Trophoblast cell (in vitro differentiated cells and primary cell): ENCODE results near the gene CBLC.
"Not testable (repeated sequence)": the region's sequence is repeated elsewhere in the genome, so short reads cannot be mapped to it uniquely, and the experiment has no call there.

ENCODE experiments used
- DNase-seq, 2 donors: peaks; one replicate each; pipeline ENCODE4 v3.0.0-alpha.2; 2016
- H2AFZ ChIP-seq: 2 replicates; pipeline ENCODE4 v1.6.1; 2013; ENCODE audit warnings: low read length, moderate library complexity, mild to moderate bottlenecking; ENCODE audit not compliant: insufficient read depth, poor library complexity
- H2AK5ac ChIP-seq: 2 replicates; pipeline ENCODE4 v1.6.1; 2013; ENCODE audit warnings: mild to moderate bottlenecking, low read length
- H2BK120ac ChIP-seq: 2 replicates; pipeline ENCODE4 v1.6.1; 2013; ENCODE audit warnings: low read length, mild to moderate bottlenecking, moderate library complexity; ENCODE audit not compliant: insufficient read depth, poor library complexity
- H2BK12ac ChIP-seq: 2 replicates; pipeline ENCODE4 v1.6.1; 2013; ENCODE audit warnings: mild to moderate bottlenecking, low read length, moderate library complexity
- H2BK5ac ChIP-seq: 2 replicates; pipeline ENCODE4 v1.6.1; 2013; ENCODE audit warnings: low read length, low read depth, moderate library complexity, mild to moderate bottlenecking; ENCODE audit not compliant: poor library complexity
- H3K14ac ChIP-seq: 2 replicates; pipeline ENCODE4 v1.6.1; 2013; ENCODE audit warnings: mild to moderate bottlenecking, low read length
- H3K18ac ChIP-seq: 2 replicates; pipeline ENCODE4 v1.6.1; 2013; ENCODE audit warnings: mild to moderate bottlenecking, low read length
- H3K23ac ChIP-seq: 2 replicates; pipeline ENCODE4 v1.6.1; 2013; ENCODE audit warnings: low read length
- H3K27ac ChIP-seq: 2 replicates; pipeline ENCODE4 v1.5.1; 2013; ENCODE audit warnings: low read depth, mild to moderate bottlenecking, inconsistent platforms, low read length, moderate library complexity
- H3K27me3 ChIP-seq: 2 replicates; pipeline ENCODE4 v1.6.1; 2013; ENCODE audit warnings: inconsistent platforms, mild to moderate bottlenecking, low read length, moderate library complexity; ENCODE audit not compliant: insufficient read depth
- H3K36me3 ChIP-seq, 2 experiments: 1 replicate in 1 of 2; 2 replicates in 1 of 2; pipeline ENCODE4 v1.6.1; 2013; ENCODE audit warnings: low read length in 2 of 2, mild to moderate bottlenecking in 2 of 2, moderate library complexity in 1 of 2; ENCODE audit not compliant: insufficient read depth in 2 of 2, control insufficient read depth in 1 of 2
- H3K4ac ChIP-seq: 2 replicates; pipeline ENCODE4 v1.6.1; 2013; ENCODE audit warnings: low read depth, mild to moderate bottlenecking, low read length, moderate library complexity
- H3K4me1 ChIP-seq, 2 experiments: 1 replicate in 1 of 2; 2 replicates in 1 of 2; pipeline ENCODE4 v1.6.1; 2013; ENCODE audit warnings: low read length in 2 of 2, mild to moderate bottlenecking in 2 of 2, moderate library complexity in 1 of 2; ENCODE audit not compliant: insufficient read depth in 2 of 2, control insufficient read depth in 1 of 2
- H3K4me2 ChIP-seq: 2 replicates; pipeline ENCODE4 v1.6.1; 2013; ENCODE audit warnings: inconsistent platforms, mild to moderate bottlenecking, low read length, moderate library complexity
- H3K4me3 ChIP-seq: 2 replicates; pipeline ENCODE4 v1.5.1; 2013; ENCODE audit warnings: mild to moderate bottlenecking, low read depth, low read length, inconsistent platforms
- H3K79me1 ChIP-seq: one replicate; pipeline ENCODE4 v1.6.1; 2013; ENCODE audit warnings: low read length
- H3K79me2 ChIP-seq: 2 replicates; pipeline ENCODE4 v1.6.1; 2013; ENCODE audit warnings: low read length, mild to moderate bottlenecking; ENCODE audit not compliant: control insufficient read depth, insufficient read depth, poor library complexity
- H3K9ac ChIP-seq: 2 replicates; pipeline ENCODE4 v1.6.1; 2013; ENCODE audit warnings: mild to moderate bottlenecking, low read length
- H3K9me3 ChIP-seq: 2 replicates; pipeline ENCODE4 v1.6.1; 2013; ENCODE audit warnings: low read depth, mild to moderate bottlenecking, control low read depth, inconsistent platforms, low read length; ENCODE audit not compliant: insufficient read depth
- H4K12ac ChIP-seq: 2 replicates; pipeline ENCODE4 v1.6.1; 2013; ENCODE audit warnings: low read depth, mild to moderate bottlenecking, low read length, moderate library complexity
- H4K8ac ChIP-seq: 2 replicates; pipeline ENCODE4 v1.6.1; 2013; ENCODE audit warnings: low read depth, mild to moderate bottlenecking, low read length, moderate library complexity
- H4K91ac ChIP-seq: one replicate; pipeline ENCODE4 v1.6.1; 2013; ENCODE audit warnings: low read depth, mild to moderate bottlenecking, low read length, moderate library complexity
- WGBS: extraction: QIAGEN DNeasy Blood & Tissue Kit; methylation state at CpG from one replicate; pipeline ENCODE4 v1.1.7; 2013; ENCODE audit warnings: missing lambda C conversion rate; ENCODE audit not compliant: insufficient read length, insufficient coverage; ENCODE audit errors: extremely low coverage; 5-methylcytosine and 5-hydroxymethylcytosine counted together

Gene CBLC

GRCh38 chr19:44772144-44772543 is 5.5 kb upstream of the CBLC start:
- not testable (repeated sequence) for H3K23ac ChIP-seq, DNase-seq, H2AK5ac ChIP-seq, H2BK120ac ChIP-seq, H4K8ac ChIP-seq, H3K79me1 ChIP-seq, H2BK5ac ChIP-seq, H3K9ac ChIP-seq, H4K91ac ChIP-seq, H3K14ac ChIP-seq, H3K4ac ChIP-seq, H2BK12ac ChIP-seq, H3K4me2 ChIP-seq, H4K12ac ChIP-seq, H3K4me3 ChIP-seq, H3K18ac ChIP-seq, H3K27me3 ChIP-seq, H2AFZ ChIP-seq, H3K36me3 ChIP-seq, H3K9me3 ChIP-seq, H3K4me1 ChIP-seq, H3K79me2 ChIP-seq, H3K27ac ChIP-seq
- WGBS = no CpG with 5 or more reads among the region's 18 CpGs

GRCh38 chr19:44772959-44773358 is 4.7 kb upstream of the CBLC start:
- no peak overlapping the region for H3K4ac ChIP-seq
- no peak overlapping the region for H3K4me2 ChIP-seq
- H4K12ac ChIP-seq = no peak overlapping the region
- WGBS = no CpG with 5 or more reads among the region's 3 CpGs
- no peaks in the 10 kb centered on the region for H3K79me1 ChIP-seq
- peaks cover 5 to 8% of the 10 kb centered on the region in 2 experiments for H3K4me1 ChIP-seq
- H4K91ac ChIP-seq = no peak overlapping the region
- H3K27me3 ChIP-seq = no peaks in the 10 kb centered on the region
- no peak overlapping the region for H4K8ac ChIP-seq
- H2BK12ac ChIP-seq = no peak overlapping the region
- no peaks in the 10 kb centered on the region for H3K36me3 ChIP-seq
- no peak for DNase-seq
- H3K14ac ChIP-seq = no peak overlapping the region
- no peak overlapping the region for H2AK5ac ChIP-seq
- no peak overlapping the region for H3K23ac ChIP-seq
- no peak overlapping the region for H2BK120ac ChIP-seq
- H3K79me2 ChIP-seq = no peaks in the 10 kb centered on the region
- no peak overlapping the region for H3K4me3 ChIP-seq
- H3K27ac ChIP-seq = no peak overlapping the region
- no peak overlapping the region for H3K18ac ChIP-seq
- H2BK5ac ChIP-seq = no peak overlapping the region
- no peak overlapping the region for H3K9ac ChIP-seq
- no peaks in the 10 kb centered on the region for H3K9me3 ChIP-seq
- H2AFZ ChIP-seq = no peak overlapping the region

DNA sequence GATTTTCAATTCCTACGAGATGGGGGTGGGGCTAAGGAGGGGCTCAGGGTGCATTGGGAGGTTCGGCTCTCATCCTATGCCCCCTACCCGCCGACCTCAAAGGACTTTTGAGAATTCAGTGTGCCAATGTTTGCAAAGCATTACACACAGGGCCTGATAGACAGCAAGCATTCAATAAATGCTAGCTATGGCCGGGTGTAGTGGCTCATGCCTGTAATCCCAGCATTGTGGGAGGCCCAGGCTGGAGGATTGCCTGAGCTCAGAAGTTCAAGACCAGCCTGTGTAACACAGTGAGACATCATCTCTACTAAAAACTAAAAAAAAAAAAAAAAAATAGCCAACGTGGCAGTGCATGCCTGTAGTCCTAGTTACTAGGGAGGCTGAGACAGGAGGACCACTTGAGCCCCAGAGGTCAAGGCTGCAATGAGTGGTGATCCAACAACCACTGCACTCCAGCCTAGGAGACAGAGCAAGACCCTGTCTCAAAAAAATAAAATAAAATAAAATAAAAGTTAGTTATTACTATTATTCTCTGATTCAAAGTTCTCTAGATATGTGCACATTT is 1.9 kb upstream of the CBLC start:
- H2AFZ ChIP-seq = no peak overlapping the region
- no peak overlapping the region for H2BK12ac ChIP-seq
- no peak overlapping the region for H4K91ac ChIP-seq
- H3K79me2 ChIP-seq = no peaks in the 10 kb centered on the region
- H3K4ac ChIP-seq = no peak overlapping the region
- no peak overlapping the region for H3K4me2 ChIP-seq
- no peak overlapping the region for H3K4me3 ChIP-seq
- no peak overlapping the region for H2BK120ac ChIP-seq
- peak; percentile 64 to 86 for DNase-seq
- H3K4me1 ChIP-seq = peaks cover 5 to 8% of the 10 kb centered on the region in 2 experiments
- H2AK5ac ChIP-seq = no peak overlapping the region
- no peaks in the 10 kb centered on the region for H3K79me1 ChIP-seq
- H3K14ac ChIP-seq = no peak overlapping the region
- H3K9ac ChIP-seq = no peak overlapping the region
- no peaks in the 10 kb centered on the region for H3K9me3 ChIP-seq
- no peak overlapping the region for H4K8ac ChIP-seq
- no peak overlapping the region for H3K23ac ChIP-seq
- no peak overlapping the region for H3K27ac ChIP-seq
- H3K27me3 ChIP-seq = no peaks in the 10 kb centered on the region
- H3K36me3 ChIP-seq = no peaks in the 10 kb centered on the region
- H2BK5ac ChIP-seq = no peak overlapping the region
- no peak overlapping the region for H4K12ac ChIP-seq
- H3K18ac ChIP-seq = no peak overlapping the region
- no CpG with 5 or more reads among the region's 6 CpGs for WGBS

DNA sequence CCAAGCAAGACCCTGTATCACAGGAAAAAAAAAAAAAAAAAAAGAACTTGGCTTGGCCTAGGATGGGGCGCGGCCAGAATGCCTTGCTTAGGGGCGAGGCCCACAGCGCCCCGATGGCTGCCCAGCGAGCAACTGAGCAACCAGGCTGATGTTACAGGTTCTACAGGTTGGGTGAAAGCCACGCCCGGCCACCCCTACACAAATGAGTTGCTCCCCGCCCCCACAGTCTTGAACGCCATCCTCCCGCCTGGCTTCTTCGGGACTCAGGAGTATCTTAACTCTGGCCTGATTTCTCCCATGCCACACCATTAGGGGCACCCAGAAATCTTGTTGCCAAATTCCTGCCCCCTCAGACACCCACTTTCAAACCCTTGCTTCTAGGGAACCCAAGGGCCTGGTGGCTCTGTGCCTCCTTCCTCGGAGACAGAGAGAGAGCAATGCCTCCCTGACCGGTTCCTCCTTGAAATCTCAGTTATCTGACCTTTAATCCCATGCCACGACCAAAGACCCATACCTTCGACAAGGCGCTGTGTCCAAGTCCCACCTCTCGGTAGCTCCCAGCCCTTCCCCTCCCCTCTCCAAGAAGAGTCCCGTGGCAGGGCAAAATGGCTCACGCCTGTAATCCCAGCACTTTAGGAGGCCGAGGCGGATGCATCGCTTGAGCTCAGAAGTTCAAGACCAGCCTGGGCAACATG is 1.1 kb upstream of the CBLC start:
- no peak overlapping the region for H3K9ac ChIP-seq
- no peak overlapping the region for H3K18ac ChIP-seq
- no peak overlapping the region for H3K14ac ChIP-seq
- H2BK120ac ChIP-seq = no peak overlapping the region
- DNase-seq = peak; percentile 75 to 93
- H3K4ac ChIP-seq = no peak overlapping the region
- H2AK5ac ChIP-seq = no peak overlapping the region
- H3K27ac ChIP-seq = no peak overlapping the region
- H3K9me3 ChIP-seq = no peaks in the 10 kb centered on the region
- H3K23ac ChIP-seq = no peak overlapping the region
- H3K79me1 ChIP-seq = no peaks in the 10 kb centered on the region
- no peak overlapping the region for H2AFZ ChIP-seq
- no peaks in the 10 kb centered on the region for H3K36me3 ChIP-seq
- no peak overlapping the region for H4K12ac ChIP-seq
- no peak overlapping the region for H3K4me2 ChIP-seq
- no peak overlapping the region for H3K4me3 ChIP-seq
- no peak overlapping the region for H4K8ac ChIP-seq
- peaks cover 5 to 8% of the 10 kb centered on the region in 2 experiments for H3K4me1 ChIP-seq
- H4K91ac ChIP-seq = no peak overlapping the region
- H3K79me2 ChIP-seq = no peaks in the 10 kb centered on the region
- no peak overlapping the region for H2BK5ac ChIP-seq
- no CpG with 5 or more reads among the region's 23 CpGs for WGBS
- H2BK12ac ChIP-seq = no peak overlapping the region
- no peaks in the 10 kb centered on the region for H3K27me3 ChIP-seq
